HG03039 (cell line): ENCODE data around the gene SENP6.

Experiments
- ATAC-seq: cut with Tn5 transposase; IDR thresholded peaks from one replicate; pipeline ENCODE4 v1.9.1; 2021; ENCODE audit warnings: mild to moderate bottlenecking, moderate library complexity; ENCODE audit not compliant: unreplicated experiment

The SENP6 gene

GRCh38 chr6:75745404-75745803 lies 143.7 kb downstream of the SENP6 start:
- no peak for ATAC-seq

- ATAC-seq, result no peak
These were observed 144.5 kb downstream of the SENP6 start for GRCh38 chr6:75746221-75746620.

GRCh38 chr6:75747152-75747992 lies 145.7 kb downstream of the SENP6 start:
- ATAC-seq, result no peak

- no peak for ATAC-seq
These were observed 146.5 kb downstream of the SENP6 start for GRCh38 chr6:75748003-75748742.

- ATAC-seq, result peak; percentile 90
These were observed 147.3 kb downstream of the SENP6 start, which contains the start of gene MYO6 for GRCh38 chr6:75748743-75749538. Gene MYO6, plus strand, starts transcription at chr6:75749239. Its CDS starts 68,309 bp downstream, at chr6:75817548.

- no peak for ATAC-seq
These were observed 149.8 kb downstream of the SENP6 start for GRCh38 chr6:75751443-75751842.

- ATAC-seq, result no peak
These were observed 150.7 kb downstream of the SENP6 start for GRCh38 chr6:75752365-75752764.

DNA sequence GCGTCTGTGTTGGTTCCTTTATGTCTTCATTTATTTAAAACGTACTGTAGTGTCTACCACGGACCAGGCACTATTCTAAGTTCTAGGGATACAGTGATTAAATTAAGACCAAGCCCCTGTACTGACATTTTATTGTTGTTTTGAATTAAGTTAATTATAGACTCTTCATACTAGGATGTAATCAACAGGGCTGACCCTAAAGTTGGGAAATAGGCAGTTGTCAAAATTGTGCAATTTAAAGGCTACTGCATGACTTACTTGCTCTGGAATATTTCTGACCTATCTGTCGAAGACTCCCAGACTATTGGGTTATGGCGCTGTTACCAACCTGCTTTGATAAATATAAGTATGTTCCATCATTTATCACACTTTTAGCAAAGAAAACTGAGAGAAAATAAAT lies 154.0 kb downstream of the SENP6 start:
- ATAC-seq, result no peak

DNA sequence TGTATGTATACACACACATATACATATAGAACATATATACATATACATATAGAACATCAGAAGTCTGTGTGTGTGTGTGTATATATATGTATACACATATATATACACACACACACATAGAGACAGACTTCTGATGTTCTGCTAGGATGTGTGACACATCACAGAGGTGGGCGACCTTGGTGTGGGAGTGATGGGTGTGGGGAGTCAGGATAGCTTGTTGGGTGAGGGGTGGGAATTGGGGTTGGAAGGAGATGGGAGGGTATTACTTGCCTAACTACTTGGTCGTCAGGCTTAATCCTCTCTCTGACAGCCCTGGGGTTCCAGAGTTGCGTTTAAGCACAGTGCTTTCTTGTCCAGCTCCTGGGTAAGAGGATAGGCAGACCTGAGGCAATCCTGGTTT lies 155.6 kb downstream of the SENP6 start:
- no peak for ATAC-seq

- ATAC-seq, result no peak
These were observed 156.4 kb downstream of the SENP6 start for GRCh38 chr6:75758061-75758460.

DNA sequence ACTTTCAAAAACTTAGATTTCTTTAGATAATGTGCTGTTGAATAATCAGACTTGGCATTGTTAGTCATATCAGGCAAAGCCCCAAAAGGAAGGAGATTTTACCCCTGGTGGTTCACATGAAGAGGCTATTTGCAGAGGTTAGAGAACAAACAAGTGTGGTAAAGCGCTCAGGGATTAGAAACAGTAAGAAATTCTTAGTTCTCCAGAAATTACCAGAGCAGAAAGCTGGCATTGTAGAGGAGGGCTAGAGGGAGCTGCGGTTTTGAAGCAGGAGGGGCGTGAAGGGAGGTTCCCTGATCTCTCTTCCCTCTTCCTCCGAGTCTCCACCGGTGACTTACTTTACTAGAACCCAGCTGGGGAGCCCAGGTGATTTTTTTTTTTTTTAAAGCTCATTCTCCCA lies 157.5 kb downstream of the SENP6 start:
- no peak for ATAC-seq

GRCh38 chr6:75760320-75760719 lies 158.6 kb downstream of the SENP6 start:
- ATAC-seq, result no peak

- ATAC-seq, result no peak
These were observed 159.8 kb downstream of the SENP6 start for GRCh38 chr6:75761489-75761888.

- ATAC-seq, result no peak
These were observed 160.4 kb downstream of the SENP6 start for GRCh38 chr6:75762063-75762462.

GRCh38 chr6:75766387-75766786 lies 164.7 kb downstream of the SENP6 start:
- ATAC-seq, result no peak
